ENCODE data around the gene MPC1. TPM values are rescaled to one million over a fixed set of nuclear protein-coding genes. Genes with fewer than 3 reads are reported as not detected.

The MPC1 gene
- polyA plus RNA-seq, 4 donors: 25.9 to 213 (median 115) TPM

GRCh38 chr6:166419717-166420116 is 37.0 kb upstream of the MPC1 start:
- H3K9me3 ChIP-seq (ENCODE audit: control insufficient read depth in 2 of 2, insufficient read depth in 1 of 2, low read depth in 1 of 2, low read length in 1 of 2): no peaks in the 10 kb centered on the region
- FAIRE-seq (no peak), DNase-seq (no peak)
- no peaks in the 10 kb centered on the region for H3K4me1 ChIP-seq (ENCODE audit: control insufficient read depth in 3 of 3, insufficient read depth in 2 of 3, low read depth in 1 of 3, low read length in 2 of 3)
- 91 to 96% (median 91%) methylated on average over 15 of the region's 15 CpGs for WGBS, 3 donors
- peak overlapping the region in 1 of 3 donors; percentile 67 for H3K27ac ChIP-seq (ENCODE audit: low read depth in 1 of 3, low read length in 2 of 3)
- no peaks in the 10 kb centered on the region for H3K27me3 ChIP-seq (ENCODE audit: control insufficient read depth in 3 of 3, insufficient read depth in 3 of 3, low read length in 3 of 3)
- H3K4me3 ChIP-seq (ENCODE audit: low read depth in 1 of 3, low read length in 3 of 3): no peak overlapping the region
- H3K36me3 ChIP-seq (ENCODE audit: control insufficient read depth in 3 of 3, insufficient read depth in 2 of 3, low read depth in 1 of 3, low read length in 3 of 3): peaks cover 0 to 13% (median 0%) of the 10 kb centered on the region in 3 donors

DNA sequence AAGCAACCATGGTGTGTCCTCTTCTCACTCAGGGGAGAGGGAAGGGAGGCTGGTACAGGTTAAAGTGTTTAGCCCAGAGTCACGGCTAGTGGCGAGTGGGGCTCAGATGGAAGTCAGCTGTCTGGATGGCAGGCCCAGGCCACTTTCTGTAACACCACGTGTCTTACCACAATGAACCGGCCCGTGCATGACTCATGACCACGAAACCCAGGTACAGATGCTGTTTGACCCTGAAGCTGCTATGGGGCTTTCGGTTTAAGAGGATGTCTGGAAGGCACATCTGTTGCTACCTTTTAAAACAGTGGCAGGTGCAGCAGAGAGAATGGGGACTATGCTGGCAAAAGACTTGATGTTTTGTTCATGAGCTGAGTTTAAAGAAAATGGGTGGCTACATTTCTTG is 36.5 kb upstream of the MPC1 start:
- FAIRE-seq (no peak), DNase-seq (peak in 1 of 2 donors; percentile 46)
- H3K36me3 ChIP-seq (ENCODE audit: control insufficient read depth in 3 of 3, insufficient read depth in 2 of 3, low read depth in 1 of 3, low read length in 3 of 3): peaks cover 0 to 10% (median 0%) of the 10 kb centered on the region in 3 donors
- no peaks in the 10 kb centered on the region for H3K27me3 ChIP-seq (ENCODE audit: control insufficient read depth in 3 of 3, insufficient read depth in 3 of 3, low read length in 3 of 3)
- no peak overlapping the region for H3K4me3 ChIP-seq (ENCODE audit: low read depth in 1 of 3, low read length in 3 of 3)
- WGBS, 3 donors: 63 to 74% (median 70%) methylated on average over 7 of the region's 7 CpGs
- H3K27ac ChIP-seq (ENCODE audit: low read depth in 1 of 3, low read length in 2 of 3): peak overlapping the region in 2 of 3 donors; percentile 35 to 67
- no peaks in the 10 kb centered on the region for H3K9me3 ChIP-seq (ENCODE audit: control insufficient read depth in 2 of 2, insufficient read depth in 1 of 2, low read depth in 1 of 2, low read length in 1 of 2)
- no peaks in the 10 kb centered on the region for H3K4me1 ChIP-seq (ENCODE audit: control insufficient read depth in 3 of 3, insufficient read depth in 2 of 3, low read depth in 1 of 3, low read length in 2 of 3)

- H3K27me3 ChIP-seq (ENCODE audit: control insufficient read depth in 3 of 3, insufficient read depth in 3 of 3, low read length in 3 of 3): no peaks in the 10 kb centered on the region
- DNase-seq (peak in 1 of 2 donors; percentile 36), FAIRE-seq (no peak)
- peaks cover 0 to 10% (median 0%) of the 10 kb centered on the region in 3 donors for H3K36me3 ChIP-seq (ENCODE audit: control insufficient read depth in 3 of 3, insufficient read depth in 2 of 3, low read depth in 1 of 3, low read length in 3 of 3)
- H3K4me1 ChIP-seq (ENCODE audit: control insufficient read depth in 3 of 3, insufficient read depth in 2 of 3, low read depth in 1 of 3, low read length in 2 of 3): no peaks in the 10 kb centered on the region
- no peak overlapping the region for H3K4me3 ChIP-seq (ENCODE audit: low read depth in 1 of 3, low read length in 3 of 3)
- no peaks in the 10 kb centered on the region for H3K9me3 ChIP-seq (ENCODE audit: control insufficient read depth in 2 of 2, insufficient read depth in 1 of 2, low read depth in 1 of 2, low read length in 1 of 2)
- 85 to 91% (median 89%) methylated on average over 9 of the region's 9 CpGs for WGBS, 3 donors
- peak overlapping the region in 2 of 3 donors; percentile 1 to 33 for H3K27ac ChIP-seq (ENCODE audit: low read depth in 1 of 3, low read length in 2 of 3)
These were observed 36.0 kb upstream of the MPC1 start for GRCh38 chr6:166418691-166419143.

DNA sequence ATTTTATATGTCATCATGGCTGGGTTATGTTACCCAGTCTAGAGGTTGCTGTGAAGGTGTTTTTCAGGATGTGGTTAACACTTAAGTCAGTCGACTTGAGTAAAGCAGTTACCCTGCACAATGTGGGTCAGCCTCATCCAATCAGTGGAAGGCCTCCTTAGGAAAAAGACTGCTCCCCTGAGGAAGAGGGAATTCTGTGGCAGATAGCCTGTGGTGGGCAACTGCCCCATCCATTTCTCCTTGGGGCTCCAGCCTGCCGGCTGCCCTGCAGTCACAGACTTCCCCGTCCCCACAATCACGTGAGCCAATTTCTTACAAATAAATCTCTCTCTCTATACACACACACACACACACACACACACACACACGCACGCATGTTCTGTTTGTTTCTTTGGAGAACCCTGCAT is 34.5 kb upstream of the MPC1 start:
- H3K9me3 ChIP-seq (ENCODE audit: control insufficient read depth in 2 of 2, insufficient read depth in 1 of 2, low read depth in 1 of 2, low read length in 1 of 2): no peaks in the 10 kb centered on the region
- no peak overlapping the region for H3K4me3 ChIP-seq (ENCODE audit: low read depth in 1 of 3, low read length in 3 of 3)
- FAIRE-seq: no peak
- WGBS, 3 donors: 64 to 82% (median 77%) methylated on average over 6 of the region's 6 CpGs
- DNase-seq: peak in 1 of 2 donors; percentile 59
- H3K36me3 ChIP-seq (ENCODE audit: control insufficient read depth in 3 of 3, insufficient read depth in 2 of 3, low read depth in 1 of 3, low read length in 3 of 3): peaks cover 0 to 4% (median 0%) of the 10 kb centered on the region in 3 donors
- H3K27me3 ChIP-seq (ENCODE audit: control insufficient read depth in 3 of 3, insufficient read depth in 3 of 3, low read length in 3 of 3): no peaks in the 10 kb centered on the region
- peak overlapping the region in 1 of 3 donors; percentile 50 for H3K27ac ChIP-seq (ENCODE audit: low read depth in 1 of 3, low read length in 2 of 3)
- no peaks in the 10 kb centered on the region for H3K4me1 ChIP-seq (ENCODE audit: control insufficient read depth in 3 of 3, insufficient read depth in 2 of 3, low read depth in 1 of 3, low read length in 2 of 3)

DNA sequence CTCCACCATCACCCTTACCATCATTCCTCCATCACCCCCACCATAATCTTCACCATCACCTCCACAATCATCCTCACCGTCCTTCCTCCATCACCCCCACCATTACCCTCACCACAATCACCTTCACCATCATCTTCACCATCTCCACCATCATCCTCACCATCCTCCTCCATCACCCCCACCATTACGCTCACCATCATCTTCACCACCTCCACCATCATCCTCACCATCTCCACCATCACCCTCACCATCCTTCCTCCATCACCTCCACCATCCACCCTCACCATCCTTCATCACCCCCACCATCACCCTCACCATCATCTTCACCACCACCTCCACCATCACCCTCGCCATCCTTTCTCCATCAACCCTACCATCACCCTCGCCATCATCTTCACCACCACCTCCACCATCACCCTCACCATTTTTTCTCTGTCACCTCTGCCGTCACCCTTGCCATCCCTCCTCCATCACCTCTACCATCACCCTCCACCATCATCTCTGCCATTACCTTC is 33.1 kb upstream of the MPC1 start:
- no peaks in the 10 kb centered on the region for H3K4me1 ChIP-seq (ENCODE audit: control insufficient read depth in 3 of 3, insufficient read depth in 2 of 3, low read depth in 1 of 3, low read length in 2 of 3)
- H3K4me3 ChIP-seq (ENCODE audit: low read depth in 1 of 3, low read length in 3 of 3): no peak overlapping the region
- 72 to 82% (median 80%) methylated on average over 5 of the region's 5 CpGs for WGBS, 3 donors
- no peaks in the 10 kb centered on the region for H3K27me3 ChIP-seq (ENCODE audit: control insufficient read depth in 3 of 3, insufficient read depth in 3 of 3, low read length in 3 of 3)
- peak overlapping the region in 2 of 3 donors; percentile 17 to 30 for H3K27ac ChIP-seq (ENCODE audit: low read depth in 1 of 3, low read length in 2 of 3)
- H3K9me3 ChIP-seq (ENCODE audit: control insufficient read depth in 2 of 2, insufficient read depth in 1 of 2, low read depth in 1 of 2, low read length in 1 of 2): no peaks in the 10 kb centered on the region
- H3K36me3 ChIP-seq (ENCODE audit: control insufficient read depth in 3 of 3, insufficient read depth in 2 of 3, low read depth in 1 of 3, low read length in 3 of 3): peaks cover 0 to 7% (median 0%) of the 10 kb centered on the region in 3 donors
- FAIRE-seq (no peak), DNase-seq (no peak)

DNA sequence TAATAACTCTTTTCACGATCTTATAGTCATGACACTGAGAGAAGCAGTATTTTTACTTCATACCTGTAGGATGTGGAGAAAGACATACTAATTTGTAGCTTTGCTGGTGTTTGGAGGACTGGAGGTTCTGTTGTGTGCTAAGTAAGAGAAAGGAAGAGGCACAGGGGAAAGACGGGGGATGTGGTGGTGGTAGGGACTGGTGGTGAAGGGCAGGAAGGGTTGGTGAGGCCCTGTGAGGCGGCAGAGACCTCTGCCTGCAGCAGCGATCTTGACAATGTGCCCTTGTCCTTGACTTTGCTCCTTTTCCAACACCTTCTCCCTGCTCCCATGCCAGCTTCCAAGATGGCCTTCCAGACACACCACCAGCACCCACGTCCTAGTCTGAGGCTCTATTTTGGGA is 32.6 kb upstream of the MPC1 start:
- Histone ChIP-seq H3K27me3 (ENCODE audit: control insufficient read depth in 3 of 3, insufficient read depth in 3 of 3, low read length in 3 of 3) (no peaks in the 10 kb centered on the region), H3K9me3 (ENCODE audit: control insufficient read depth in 2 of 2, insufficient read depth in 1 of 2, low read depth in 1 of 2, low read length in 1 of 2) (no peaks in the 10 kb centered on the region), H3K27ac (ENCODE audit: low read depth in 1 of 3, low read length in 2 of 3) (peak overlapping the region in 2 of 3 donors; percentile 30 to 39), H3K36me3 (ENCODE audit: control insufficient read depth in 3 of 3, insufficient read depth in 2 of 3, low read depth in 1 of 3, low read length in 3 of 3) (peaks cover 0 to 7% (median 0%) of the 10 kb centered on the region in 3 donors), H3K4me1 (ENCODE audit: control insufficient read depth in 3 of 3, insufficient read depth in 2 of 3, low read depth in 1 of 3, low read length in 2 of 3) (no peaks in the 10 kb centered on the region), H3K4me3 (ENCODE audit: low read depth in 1 of 3, low read length in 3 of 3) (no peak overlapping the region)
- DNase-seq (peak in 1 of 2 donors; percentile 48), FAIRE-seq (no peak)
- WGBS, 3 donors: 75 to 91% (median 81%) methylated on average over 5 of the region's 5 CpGs

- Histone ChIP-seq H3K36me3 (ENCODE audit: control insufficient read depth in 3 of 3, insufficient read depth in 2 of 3, low read depth in 1 of 3, low read length in 3 of 3) (peaks cover 0 to 3% (median 0%) of the 10 kb centered on the region in 3 donors), H3K4me1 (ENCODE audit: control insufficient read depth in 3 of 3, insufficient read depth in 2 of 3, low read depth in 1 of 3, low read length in 2 of 3) (peaks cover 0 to 6% (median 0%) of the 10 kb centered on the region in 3 donors), H3K27ac (ENCODE audit: low read depth in 1 of 3, low read length in 2 of 3) (no peak overlapping the region), H3K27me3 (ENCODE audit: control insufficient read depth in 3 of 3, insufficient read depth in 3 of 3, low read length in 3 of 3) (no peaks in the 10 kb centered on the region), H3K4me3 (ENCODE audit: low read depth in 1 of 3, low read length in 3 of 3) (no peak overlapping the region), H3K9me3 (ENCODE audit: control insufficient read depth in 2 of 2, insufficient read depth in 1 of 2, low read depth in 1 of 2, low read length in 1 of 2) (no peaks in the 10 kb centered on the region)
- FAIRE-seq (no peak), DNase-seq (no peak)
- 79 to 90% (median 87%) methylated on average over 17 of the region's 17 CpGs for WGBS, 3 donors
These were observed 30.8 kb upstream of the MPC1 start for GRCh38 chr6:166413491-166413951.

GRCh38 chr6:166412911-166413384 is 30.2 kb upstream of the MPC1 start:
- FAIRE-seq (no peak), DNase-seq (peak in 1 of 2 donors; percentile 20)
- WGBS, 3 donors: 71 to 81% (median 75%) methylated on average over 13 of the region's 13 CpGs
- H3K4me3 ChIP-seq (ENCODE audit: low read depth in 1 of 3, low read length in 3 of 3): no peak overlapping the region
- no peaks in the 10 kb centered on the region for H3K27me3 ChIP-seq (ENCODE audit: control insufficient read depth in 3 of 3, insufficient read depth in 3 of 3, low read length in 3 of 3)
- H3K27ac ChIP-seq (ENCODE audit: low read depth in 1 of 3, low read length in 2 of 3): no peak overlapping the region
- no peaks in the 10 kb centered on the region for H3K9me3 ChIP-seq (ENCODE audit: control insufficient read depth in 2 of 2, insufficient read depth in 1 of 2, low read depth in 1 of 2, low read length in 1 of 2)
- peaks cover 0 to 6% (median 0%) of the 10 kb centered on the region in 3 donors for H3K4me1 ChIP-seq (ENCODE audit: control insufficient read depth in 3 of 3, insufficient read depth in 2 of 3, low read depth in 1 of 3, low read length in 2 of 3)
- H3K36me3 ChIP-seq (ENCODE audit: control insufficient read depth in 3 of 3, insufficient read depth in 2 of 3, low read depth in 1 of 3, low read length in 3 of 3): peaks cover 0 to 3% (median 0%) of the 10 kb centered on the region in 3 donors

Data from small intestine (tissue), 7 donors.